Lung (tissue), 12 donors: Measurements from ENCODE around the gene MAGIX. TPM values are rescaled to one million over a fixed set of nuclear protein-coding genes. Genes with fewer than 3 reads are reported as not detected.

Experiments
- ATAC-seq: fragments of 200-7000 bp; cut with Tn5 transposase; one replicate; pipeline ENCODE4 v1.9.1; 2020; ENCODE audit warnings: moderate number of reproducible peaks; ENCODE audit not compliant: insufficient read depth, low FRiP score
- DNase-seq, 3 donors: peaks; one replicate each; pipeline ENCODE4 v3.0.0-alpha.2; 2013 to 2017
- H3K27ac ChIP-seq, 2 donors: one replicate each; pipeline ENCODE4 v1.5.1; 2013; ENCODE audit warnings: mild to moderate bottlenecking in 2 of 2, moderate library complexity in 2 of 2, control low read depth in 1 of 2, inconsistent platforms in 1 of 2, low read depth in 1 of 2, low read length in 1 of 2
- H3K27me3 ChIP-seq, 3 donors: one replicate each; pipeline ENCODE4 v1.5.1; 2013; ENCODE audit warnings: low read length in 2 of 3; ENCODE audit not compliant: control insufficient read depth in 3 of 3, insufficient read depth in 3 of 3
- H3K36me3 ChIP-seq, 4 donors: one replicate each; pipeline ENCODE4 v1.5.1; 2013; ENCODE audit warnings: low read length in 4 of 4, mild to moderate bottlenecking in 1 of 4, moderate library complexity in 1 of 4; ENCODE audit not compliant: control insufficient read depth in 4 of 4, insufficient read depth in 4 of 4
- H3K4me1 ChIP-seq, 5 donors: one replicate each; pipeline ENCODE4 v1.5.1; 2013; ENCODE audit warnings: low read length in 5 of 5, mild to moderate bottlenecking in 2 of 5, moderate library complexity in 1 of 5; ENCODE audit not compliant: control insufficient read depth in 5 of 5, insufficient read depth in 5 of 5
- H3K4me3 ChIP-seq: one replicate; pipeline ENCODE4 v1.5.1; 2013; ENCODE audit warnings: mild to moderate bottlenecking, control low read depth, moderate library complexity
- H3K9ac ChIP-seq, 2 donors: one replicate each; pipeline ENCODE4 v1.5.1; 2013; ENCODE audit warnings: low read length in 2 of 2, control low read depth in 1 of 2; ENCODE audit not compliant: insufficient read depth in 1 of 2
- H3K9me3 ChIP-seq, 4 donors: one replicate each; pipeline ENCODE4 v1.5.1; 2013; ENCODE audit warnings: low read length in 3 of 4, mild to moderate bottlenecking in 1 of 4, moderate library complexity in 1 of 4; ENCODE audit not compliant: control insufficient read depth in 4 of 4, insufficient read depth in 3 of 4
- WGBS, 2 donors: extraction: QIAGEN DNeasy Blood & Tissue Kit; methylation state at CpG; one replicate each; pipeline ENCODE4 v1.1.7; 2013; 5-methylcytosine and 5-hydroxymethylcytosine counted together
- polyA plus RNA-seq, 2 donors: library from polyadenylated mRNA; stranded (reverse); fragments of 200-250 nt; gene quantifications; one replicate each; pipeline ENCODE4 v1.2.1, GENCODE V29; 2013
- total RNA-seq, 2 donors: library from RNA; depleted of rRNA in 1 of 2; stranded (reverse); fragments of >200 nt in 1 of 2; gene quantifications; one replicate each; pipeline ENCODE4 v1.2.1, GENCODE V29; 2014 to 2021
- TF ChIP-seq, protein P1 (sequence below): IDR thresholded peaks from 2 replicates; pipeline ENCODE4 v1.5.1; 2012; ENCODE audit warnings: mild to moderate bottlenecking; ENCODE audit errors: control extremely low read depth, extremely low read depth
- donor health status: control.
- donor health status: control.
- donor health status: Bipolar disorder and iron deficiency.
- donor health status: healthy.
- donor health status: DM: yes; HTN: yes; CAD: no.

Gene MAGIX
- total and polyA plus RNA-seq, 4 donors = 7.3 to 19.0 (median 12.5) TPM

DNA sequence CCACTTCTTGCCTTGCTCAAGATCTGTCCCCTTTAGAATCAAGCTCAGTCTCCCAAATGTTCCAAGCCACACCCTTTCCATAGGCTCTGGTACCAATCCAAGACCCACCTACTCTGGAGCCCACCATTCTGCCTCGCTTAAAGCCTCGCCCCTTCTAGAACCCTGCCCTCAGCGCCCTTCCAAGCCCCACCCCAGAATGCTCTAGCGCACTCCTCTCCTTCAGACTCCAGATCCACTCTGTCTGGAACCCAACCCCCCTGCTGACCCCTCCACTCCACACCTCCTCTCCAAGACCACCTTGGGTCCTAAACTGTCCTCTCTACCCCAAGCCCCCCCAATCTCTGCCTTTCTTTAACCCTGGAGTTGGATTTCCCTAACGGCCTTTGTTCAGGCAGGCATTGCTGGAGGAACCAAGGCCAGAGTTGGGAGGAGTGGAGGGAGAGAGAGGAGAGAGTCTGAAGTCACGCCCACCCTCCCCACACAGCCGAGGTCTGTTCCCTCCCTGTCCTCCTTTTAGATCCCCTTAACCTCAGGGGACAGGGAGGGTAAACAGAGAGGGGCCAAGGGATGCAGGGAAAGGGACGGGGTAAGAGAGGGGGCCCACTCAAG lies 26.0 kb downstream of the MAGIX start:
- Histone ChIP-seq H3K9me3 (peaks cover 0 to 2% (median 0%) of the 10 kb centered on the region in 4 donors), H3K9ac (no peak overlapping the region), H3K27me3 (no peaks in the 10 kb centered on the region), H3K27ac (no peak overlapping the region), H3K4me1 (peaks cover 0 to 6% (median 0%) of the 10 kb centered on the region in 5 donors), H3K36me3 (no peaks in the 10 kb centered on the region), H3K4me3 (no peak overlapping the region)
- WGBS, 2 donors = 69 to 79% methylated on average over 8 of the region's 8 CpGs
- TF ChIP-seq, protein P1, sequence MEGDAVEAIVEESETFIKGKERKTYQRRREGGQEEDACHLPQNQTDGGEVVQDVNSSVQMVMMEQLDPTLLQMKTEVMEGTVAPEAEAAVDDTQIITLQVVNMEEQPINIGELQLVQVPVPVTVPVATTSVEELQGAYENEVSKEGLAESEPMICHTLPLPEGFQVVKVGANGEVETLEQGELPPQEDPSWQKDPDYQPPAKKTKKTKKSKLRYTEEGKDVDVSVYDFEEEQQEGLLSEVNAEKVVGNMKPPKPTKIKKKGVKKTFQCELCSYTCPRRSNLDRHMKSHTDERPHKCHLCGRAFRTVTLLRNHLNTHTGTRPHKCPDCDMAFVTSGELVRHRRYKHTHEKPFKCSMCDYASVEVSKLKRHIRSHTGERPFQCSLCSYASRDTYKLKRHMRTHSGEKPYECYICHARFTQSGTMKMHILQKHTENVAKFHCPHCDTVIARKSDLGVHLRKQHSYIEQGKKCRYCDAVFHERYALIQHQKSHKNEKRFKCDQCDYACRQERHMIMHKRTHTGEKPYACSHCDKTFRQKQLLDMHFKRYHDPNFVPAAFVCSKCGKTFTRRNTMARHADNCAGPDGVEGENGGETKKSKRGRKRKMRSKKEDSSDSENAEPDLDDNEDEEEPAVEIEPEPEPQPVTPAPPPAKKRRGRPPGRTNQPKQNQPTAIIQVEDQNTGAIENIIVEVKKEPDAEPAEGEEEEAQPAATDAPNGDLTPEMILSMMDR = no peak
- DNase-seq = no peak
- no peak for ATAC-seq

DNA sequence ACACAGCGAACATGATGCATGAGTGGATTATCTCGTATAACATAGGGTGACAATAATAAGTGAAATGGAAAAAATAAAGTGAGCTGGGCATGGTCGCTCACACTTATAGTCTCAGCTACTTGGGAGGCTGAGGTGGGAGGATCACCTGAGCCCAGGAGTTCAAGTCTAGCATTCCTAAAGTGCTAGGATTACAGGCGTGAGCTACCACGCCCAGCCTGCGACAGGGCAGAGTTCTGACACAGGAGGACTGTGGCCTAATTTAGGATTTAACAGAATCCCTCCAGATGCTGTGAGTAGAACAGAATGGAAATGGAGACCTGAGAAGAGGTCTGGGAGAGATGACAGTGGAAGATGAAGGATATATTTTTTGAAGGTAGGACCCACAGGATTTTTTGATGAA lies 27.0 kb downstream of the MAGIX start:
- ATAC-seq (no peak), DNase-seq (no peak)
- Histone ChIP-seq H3K27me3 (no peaks in the 10 kb centered on the region), H3K27ac (peak overlapping the region; percentile 41 to 91), H3K9ac (no peak overlapping the region), H3K36me3 (no peaks in the 10 kb centered on the region), H3K4me3 (no peak overlapping the region), H3K9me3 (peaks cover 0 to 2% (median 0%) of the 10 kb centered on the region in 4 donors), H3K4me1 (peaks cover 0 to 6% (median 0%) of the 10 kb centered on the region in 5 donors)
- TF ChIP-seq, protein P1 = no peak
- 69 to 75% methylated on average over 6 of the region's 6 CpGs for WGBS, 2 donors

DNA sequence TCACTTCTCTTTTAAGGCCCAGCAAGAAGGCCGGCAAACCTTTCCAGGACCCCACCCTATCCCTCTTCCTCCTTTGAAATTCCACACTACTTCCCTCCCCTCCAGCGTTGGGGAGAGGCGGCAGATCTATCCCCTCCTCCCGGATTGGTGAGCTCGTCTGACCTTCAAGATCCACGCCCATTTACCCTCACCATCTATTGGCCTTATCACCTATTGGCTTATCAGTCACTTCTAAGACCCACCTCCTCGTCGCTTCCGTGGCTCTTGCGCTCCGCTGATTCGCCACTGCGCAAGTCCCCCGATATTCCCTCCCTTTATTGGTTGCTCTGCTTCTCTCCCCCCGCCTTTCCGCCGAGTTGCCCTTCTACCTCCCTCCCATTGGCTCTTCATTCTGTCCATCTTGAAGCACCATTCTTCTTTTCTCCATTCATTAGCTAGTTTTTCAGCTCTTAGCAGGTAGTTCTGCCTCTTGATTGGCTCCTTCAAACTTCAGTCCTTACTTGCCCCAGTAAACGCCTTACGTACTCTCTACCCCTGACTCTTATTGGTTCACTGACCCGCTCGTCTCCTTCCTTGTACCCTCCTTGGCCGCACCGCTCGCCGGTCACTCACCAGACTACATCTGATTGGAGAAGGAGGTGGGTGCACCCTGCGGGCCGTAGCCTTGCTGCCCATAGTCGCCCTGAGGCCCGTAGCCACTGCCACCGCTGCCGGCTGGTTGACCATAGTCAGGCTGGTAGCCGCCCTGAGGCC lies 28.4 kb downstream of the MAGIX start:
- TF ChIP-seq, protein P1 = no peak
- H3K4me3 ChIP-seq = peak overlapping the region; percentile 63
- H3K27me3 ChIP-seq = no peaks in the 10 kb centered on the region
- peak overlapping the region; percentile 25 to 65 for H3K9ac ChIP-seq
- peak overlapping the region; percentile 91 to 93 for H3K27ac ChIP-seq
- peaks cover 0 to 6% (median 0%) of the 10 kb centered on the region in 5 donors for H3K4me1 ChIP-seq
- peaks cover 0 to 2% (median 0%) of the 10 kb centered on the region in 4 donors for H3K9me3 ChIP-seq
- no peaks in the 10 kb centered on the region for H3K36me3 ChIP-seq
- peak; percentile 95 to 99 (median 98) for DNase-seq
- peak; percentile 86 for ATAC-seq
- WGBS, 2 donors = 0 to 41% methylated on average over 29 to 32 of the region's 32 CpGs
